Mucosa of gallbladder (tissue), 1 donor: Measurements from ENCODE around the gene CHD2. TPM values are rescaled to one million over a fixed set of nuclear protein-coding genes. Genes with fewer than 3 reads are reported as not detected.

ENCODE experiments used
- DNase-seq: peaks from one replicate; pipeline ENCODE4 v3.0.0-alpha.2; 2020; ENCODE audit warnings: low spot score
- total RNA-seq: library from RNA; stranded (reverse); gene quantifications from one replicate; pipeline ENCODE4 v1.2.1, GENCODE V29; 2021
- donor health status: DM: no; HTN: no; CAD: no.

The CHD2 gene
- total RNA-seq, 1 donor from 2014 or later = 124 TPM

- DNase-seq = no peak
Measured at GRCh38 chr15:92930776-92931175, 30.7 kb downstream of the CHD2 start.

GRCh38 chr15:92932946-92933649 lies 33.0 kb downstream of the CHD2 start:
- no peak for DNase-seq

DNA sequence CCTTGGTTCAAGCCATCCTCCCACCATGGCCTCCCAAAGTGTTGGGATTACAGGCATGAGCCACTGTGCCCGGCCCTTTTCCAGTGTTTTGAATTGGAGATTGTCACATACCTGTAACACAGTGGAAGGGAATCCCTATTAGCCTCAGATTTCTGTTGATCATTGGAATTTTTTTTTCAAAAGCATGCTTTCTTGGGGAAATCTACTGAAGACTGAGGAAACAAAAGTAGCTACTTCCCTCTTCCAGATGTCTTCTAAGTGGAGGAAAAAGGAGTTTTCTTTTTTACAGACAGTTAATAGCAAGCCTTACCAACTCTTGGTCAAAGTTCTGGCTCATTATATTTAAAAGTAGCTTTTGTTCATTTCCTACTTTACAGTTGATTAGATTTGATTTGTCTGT lies 33.7 kb downstream of the CHD2 start:
- no peak for DNase-seq

DNA sequence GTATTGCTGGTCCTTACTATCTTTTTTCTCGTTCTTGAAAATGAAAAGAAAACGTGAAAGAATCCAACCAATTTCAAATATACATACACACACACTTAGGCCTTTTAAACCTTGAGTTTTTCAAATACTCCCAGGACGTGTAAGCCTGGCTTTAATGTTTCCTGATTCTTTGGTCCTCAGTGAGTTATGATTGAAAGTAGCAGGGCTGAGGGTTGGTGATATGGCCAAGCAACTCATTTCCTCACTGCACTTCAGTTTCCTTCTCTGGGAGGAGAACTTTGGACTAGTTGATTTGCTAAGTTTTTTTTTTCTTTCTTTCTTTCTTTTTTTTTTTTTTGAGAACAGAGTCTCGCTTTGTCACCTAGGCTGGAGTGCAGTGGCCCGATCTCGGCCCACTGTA lies 34.6 kb downstream of the CHD2 start:
- no peak for DNase-seq

GRCh38 chr15:92936138-92936537 lies 36.0 kb downstream of the CHD2 start:
- DNase-seq = no peak

GRCh38 chr15:92936693-92937092 lies 36.6 kb downstream of the CHD2 start:
- no peak for DNase-seq

DNA sequence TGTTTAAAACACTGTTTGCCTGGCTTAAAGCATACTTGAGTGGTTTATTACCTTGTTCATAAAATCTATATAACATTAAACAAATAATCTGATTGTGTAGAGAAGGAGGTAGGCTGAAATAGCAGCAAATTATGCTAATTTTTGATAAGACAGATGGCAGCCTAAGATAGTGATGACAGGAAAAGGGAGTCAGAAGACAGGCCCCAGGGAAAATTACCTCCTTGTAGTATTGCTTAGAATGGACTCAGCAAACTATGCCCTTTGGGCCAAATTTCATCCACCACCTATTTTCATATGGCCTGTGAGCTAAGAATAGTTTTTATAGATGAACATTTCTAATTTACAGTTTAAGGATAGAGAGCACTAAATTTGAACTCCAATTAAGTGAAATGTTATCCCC lies 37.8 kb downstream of the CHD2 start:
- no peak for DNase-seq

GRCh38 chr15:92938387-92938786 lies 38.3 kb downstream of the CHD2 start:
- no peak for DNase-seq

DNA sequence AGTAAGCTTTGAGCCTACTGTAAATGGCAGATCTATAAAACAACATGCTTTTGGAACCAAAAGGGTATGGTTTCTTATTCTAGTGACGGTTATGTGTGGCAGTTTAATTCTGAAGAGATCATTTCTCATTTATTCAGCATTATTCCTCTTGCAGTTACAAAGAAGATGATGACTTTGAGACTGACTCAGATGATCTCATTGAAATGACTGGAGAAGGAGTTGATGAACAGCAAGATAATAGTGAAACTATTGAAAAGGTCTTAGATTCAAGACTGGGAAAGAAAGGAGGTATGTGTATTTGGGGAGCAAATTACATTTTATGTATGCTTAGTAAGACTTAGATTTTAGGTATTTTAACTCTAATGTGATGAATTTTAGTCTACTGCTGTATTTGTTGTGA lies 41.5 kb downstream of the CHD2 start:
- no peak for DNase-seq

- no peak for DNase-seq
Measured at GRCh38 chr15:92942706-92943105, 42.6 kb downstream of the CHD2 start.

- DNase-seq = no peak
Measured at GRCh38 chr15:92943581-92943980, 43.5 kb downstream of the CHD2 start.

DNA sequence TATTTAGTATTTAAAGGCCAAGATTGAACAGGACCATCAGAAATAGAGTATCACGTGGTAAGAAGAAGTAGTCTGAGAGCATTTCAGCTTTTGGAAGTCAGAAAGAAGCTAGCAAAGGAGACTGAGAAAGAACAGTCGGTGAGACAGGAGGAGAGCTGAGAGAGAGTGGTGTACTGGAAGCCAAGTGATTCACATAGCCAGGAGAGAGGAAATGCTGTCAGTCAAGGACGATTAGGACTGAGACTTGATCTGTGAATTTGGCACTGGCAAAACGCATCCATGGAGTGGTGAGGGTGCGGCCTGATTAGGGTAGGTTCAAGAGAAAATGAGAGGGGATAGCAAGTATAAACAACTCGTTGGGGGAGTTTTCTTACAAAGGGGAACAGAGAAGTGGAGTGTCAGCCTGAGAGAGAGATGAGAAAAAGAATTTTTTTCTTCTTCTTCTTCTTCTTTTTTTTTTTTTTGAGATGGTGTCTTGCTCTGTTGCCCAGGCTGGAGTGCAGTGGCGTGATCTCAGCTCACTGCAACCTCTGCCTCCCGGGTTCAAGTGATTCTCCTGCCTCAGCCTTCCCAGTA lies 44.9 kb downstream of the CHD2 start:
- no peak for DNase-seq

DNA sequence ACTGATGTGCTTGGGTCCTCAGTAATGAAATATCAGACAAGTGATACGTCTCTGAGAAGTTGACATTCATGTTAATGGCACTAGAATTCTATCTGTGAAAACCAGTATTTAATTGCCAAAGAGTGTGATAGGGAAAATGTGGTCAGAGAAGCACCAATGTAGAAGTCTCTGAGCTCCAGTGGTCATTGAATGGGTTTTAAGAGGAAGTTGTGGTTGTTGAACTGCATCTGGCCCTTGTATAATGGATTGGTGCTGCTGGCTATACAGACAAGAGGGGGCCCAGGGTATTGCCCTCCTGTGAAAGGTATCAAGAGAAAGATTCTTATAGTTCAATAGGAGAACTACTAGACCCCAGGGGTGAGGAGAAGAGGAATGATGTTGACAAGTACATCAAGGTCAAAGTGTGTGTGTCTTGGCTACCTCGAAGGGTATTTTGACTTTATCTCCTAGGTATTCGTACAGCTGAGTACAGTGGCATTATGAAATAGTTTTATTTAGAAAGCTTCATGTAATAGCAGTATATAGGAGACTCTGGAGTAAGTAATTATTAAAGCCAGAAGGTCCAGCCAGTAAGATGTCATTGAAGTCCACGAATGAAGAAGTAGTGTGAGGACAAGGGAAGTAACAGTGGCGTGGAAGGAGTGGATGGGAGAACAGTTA lies 47.1 kb downstream of the CHD2 start:
- DNase-seq = no peak

DNA sequence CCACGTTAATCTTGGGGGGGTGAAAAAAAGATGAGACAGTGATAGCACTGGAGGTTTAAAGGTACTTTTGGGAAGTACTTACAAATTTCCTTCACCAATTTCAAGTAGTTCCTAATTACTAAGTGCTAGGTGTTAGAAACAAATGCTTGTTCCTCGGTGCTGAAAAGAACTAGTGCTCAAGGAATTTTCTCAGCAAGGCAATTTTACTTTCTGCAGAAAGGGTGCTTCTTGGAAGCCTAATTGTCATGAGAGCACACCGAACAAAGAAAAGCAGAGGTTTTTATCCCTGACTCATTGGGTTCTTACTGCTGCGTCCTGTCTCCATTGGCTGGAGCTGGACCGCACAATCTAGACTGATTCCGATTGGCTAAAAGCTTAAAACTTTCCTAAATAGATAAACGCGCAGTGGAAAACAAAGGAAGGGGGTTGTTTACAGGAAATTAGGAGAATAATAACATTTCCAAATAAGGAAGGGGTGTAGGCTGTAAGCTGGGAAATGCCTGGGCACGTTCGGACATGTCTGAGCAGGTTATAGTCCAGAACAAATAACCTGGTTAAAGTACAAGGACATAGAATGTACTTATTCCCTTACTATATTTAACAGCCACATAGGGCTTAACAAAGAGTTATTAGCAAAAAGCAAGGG lies 49.6 kb downstream of the CHD2 start:
- no peak for DNase-seq

GRCh38 chr15:92951800-92952457 lies 51.8 kb downstream of the CHD2 start:
- DNase-seq = no peak

GRCh38 chr15:92952458-92952850 lies 52.3 kb downstream of the CHD2 start:
- no peak for DNase-seq

DNA sequence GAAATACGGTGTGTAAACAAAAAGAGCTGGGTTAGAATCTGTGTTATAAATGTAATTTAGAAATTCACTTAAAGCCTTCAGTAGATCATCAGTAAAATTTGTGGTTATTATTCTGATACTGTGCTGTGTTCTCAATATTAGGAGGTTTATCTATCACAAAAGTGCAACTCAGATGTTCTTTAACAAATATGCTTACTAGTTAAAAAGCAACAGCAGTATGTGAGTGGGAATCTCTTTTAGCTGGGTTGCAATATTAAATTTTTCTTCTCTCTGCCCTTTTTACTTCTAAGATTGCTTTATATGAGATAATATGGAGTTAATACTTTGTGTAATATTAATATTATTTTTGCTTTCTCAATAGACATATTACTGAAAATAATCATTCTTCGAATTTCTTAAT lies 53.4 kb downstream of the CHD2 start:
- no peak for DNase-seq

- no peak for DNase-seq
Measured at GRCh38 chr15:92954002-92954401, 53.9 kb downstream of the CHD2 start.

DNA sequence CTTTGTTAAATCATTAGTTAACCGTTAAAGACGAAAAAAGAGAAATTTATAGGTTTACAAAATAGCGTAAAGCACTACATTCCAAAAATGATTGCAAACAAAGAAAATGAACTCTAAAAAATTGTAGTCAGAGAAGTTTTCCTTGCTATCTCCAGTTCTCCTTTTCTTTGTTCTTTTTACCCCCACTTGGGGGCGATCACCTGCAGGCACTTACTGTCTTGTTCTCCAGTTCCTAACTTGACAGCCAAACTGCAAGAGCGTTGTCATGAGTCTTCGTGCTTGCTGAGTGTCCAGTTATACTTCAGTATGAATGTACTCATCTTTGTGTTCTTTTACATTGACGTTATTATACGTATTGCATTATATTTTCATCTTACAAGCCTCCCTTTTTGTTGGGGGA lies 54.5 kb downstream of the CHD2 start:
- no peak for DNase-seq

DNA sequence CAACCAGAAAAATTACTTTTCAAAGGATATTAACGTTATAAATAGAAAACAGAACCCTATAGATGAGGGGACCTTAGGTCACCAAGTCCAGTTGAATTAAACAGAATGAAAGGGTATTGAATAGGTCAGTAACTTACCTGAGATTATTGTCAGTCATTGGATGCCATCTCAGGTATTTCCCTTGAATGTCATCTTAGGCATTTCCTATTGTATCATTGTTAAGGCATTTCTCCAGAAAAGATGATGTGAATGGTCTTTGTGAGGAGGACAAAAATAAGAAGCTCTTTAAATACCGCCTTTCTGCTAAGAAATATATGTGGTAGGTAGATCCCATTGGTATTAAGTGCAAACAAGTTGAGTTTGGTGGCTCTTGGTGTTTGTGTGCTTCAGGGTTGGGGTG lies 55.6 kb downstream of the CHD2 start:
- DNase-seq = no peak

DNA sequence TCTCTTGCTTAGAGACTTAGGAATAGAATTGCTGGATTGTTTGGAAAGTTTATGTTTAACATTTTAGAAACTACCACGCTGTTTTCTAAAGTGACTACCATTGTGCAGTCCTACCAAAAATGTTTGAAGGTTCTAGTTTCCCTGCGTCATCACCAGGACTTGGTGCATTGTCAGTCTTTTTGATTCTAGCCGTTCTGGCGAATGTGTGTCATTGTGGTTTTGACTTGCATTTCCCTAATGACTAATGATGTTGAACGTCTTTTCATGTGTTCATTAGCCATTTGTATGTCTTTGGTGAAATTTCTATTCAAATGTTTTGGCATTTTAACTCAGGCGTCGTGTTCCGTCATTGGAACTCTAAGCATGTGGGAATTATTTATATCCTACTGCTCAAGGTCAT lies 58.0 kb downstream of the CHD2 start:
- no peak for DNase-seq

GRCh38 chr15:92959219-92959618 lies 59.1 kb downstream of the CHD2 start:
- DNase-seq = no peak
